Measurements from ENCODE around the gene MGLL. TPM values are rescaled to one million over a fixed set of nuclear protein-coding genes. Genes with fewer than 3 reads are reported as not detected.
A peak's percentile ranks its signal among the peaks of the same experiment; 100 is the strongest.

MGLL gene
- total RNA-seq, 1 donor from 2014 or later, result 2.5 TPM

- no peak overlapping the region for H3K27ac Mint-ChIP-seq
- no peaks in the 10 kb centered on the region for H3K9me3 Mint-ChIP-seq
- peaks cover 2% of the 10 kb centered on the region for H3K36me3 Mint-ChIP-seq
- TF ChIP-seq CTCF (IDR thresholded peaks at IDR 0.05; ENCODE audit: unreplicated experiment), result no peak
- H3K27me3 Mint-ChIP-seq (ENCODE audit: low read depth), result no peaks in the 10 kb centered on the region
- no peak overlapping the region for H3K4me3 Mint-ChIP-seq
- DNase-seq (ENCODE audit: low spot score in 2 of 2, unreplicated experiment in 2 of 2), result no peak
- peaks cover 11% of the 10 kb centered on the region for H3K4me1 Mint-ChIP-seq
Measured at GRCh38 chr3:127646501-127647046, 175.7 kb downstream of the MGLL start.

- H3K4me1 Mint-ChIP-seq, result peaks cover 11% of the 10 kb centered on the region
- peaks cover 2% of the 10 kb centered on the region for H3K36me3 Mint-ChIP-seq
- H3K27ac Mint-ChIP-seq, result no peak overlapping the region
- TF ChIP-seq CTCF (IDR thresholded peaks at IDR 0.05; ENCODE audit: unreplicated experiment), result no peak
- H3K9me3 Mint-ChIP-seq, result no peaks in the 10 kb centered on the region
- no peak for DNase-seq (ENCODE audit: low spot score in 2 of 2, unreplicated experiment in 2 of 2)
- no peaks in the 10 kb centered on the region for H3K27me3 Mint-ChIP-seq (ENCODE audit: low read depth)
- H3K4me3 Mint-ChIP-seq, result no peak overlapping the region
Measured at GRCh38 chr3:127645371-127646015, 176.8 kb downstream of the MGLL start.

- no peak for TF ChIP-seq CTCF (IDR thresholded peaks at IDR 0.05; ENCODE audit: unreplicated experiment)
- Mint-ChIP-seq H3K27me3 (ENCODE audit: low read depth) (no peaks in the 10 kb centered on the region), H3K4me1 (peaks cover 11% of the 10 kb centered on the region), H3K27ac (no peak overlapping the region), H3K9me3 (no peaks in the 10 kb centered on the region), H3K36me3 (peaks cover 2% of the 10 kb centered on the region), H3K4me3 (no peak overlapping the region)
- no peak for DNase-seq (ENCODE audit: low spot score in 2 of 2, unreplicated experiment in 2 of 2)
Measured at GRCh38 chr3:127644641-127645370, 177.5 kb downstream of the MGLL start.

- no peak overlapping the region for H3K4me3 Mint-ChIP-seq
- H3K9me3 Mint-ChIP-seq, result no peaks in the 10 kb centered on the region
- H3K36me3 Mint-ChIP-seq, result peaks cover 2% of the 10 kb centered on the region
- H3K27me3 Mint-ChIP-seq (ENCODE audit: low read depth), result peaks cover 1% of the 10 kb centered on the region
- H3K4me1 Mint-ChIP-seq, result peaks cover 6% of the 10 kb centered on the region
- TF ChIP-seq CTCF (IDR thresholded peaks at IDR 0.05; ENCODE audit: unreplicated experiment), result no peak
- no peak overlapping the region for H3K27ac Mint-ChIP-seq
- no peak for DNase-seq (ENCODE audit: low spot score in 2 of 2, unreplicated experiment in 2 of 2)
Measured at GRCh38 chr3:127640042-127640355, 182.3 kb downstream of the MGLL start.

GRCh38 chr3:127639173-127640041, 182.9 kb downstream of the MGLL start:
- H3K4me3 Mint-ChIP-seq, result no peak overlapping the region
- H3K4me1 Mint-ChIP-seq, result peaks cover 6% of the 10 kb centered on the region
- TF ChIP-seq CTCF (IDR thresholded peaks at IDR 0.05; ENCODE audit: unreplicated experiment), result no peak
- H3K27ac Mint-ChIP-seq, result peak overlapping the region; percentile 41
- H3K27me3 Mint-ChIP-seq (ENCODE audit: low read depth), result peaks cover 4% of the 10 kb centered on the region
- no peak for DNase-seq (ENCODE audit: low spot score in 2 of 2, unreplicated experiment in 2 of 2)
- H3K9me3 Mint-ChIP-seq, result no peaks in the 10 kb centered on the region
- peaks cover under 1% of the 10 kb centered on the region for H3K36me3 Mint-ChIP-seq

Other genes with a start within 250 kb of the MGLL start
- 37.2 to 39.0 TPM (median 37.2 TPM) in 3 replicates for gene TPRA1, start 231.8 kb downstream of the MGLL start, total RNA-seq
- gene MCM2, start 224.1 kb downstream of the MGLL start, total RNA-seq, result 55.2 to 59.1 TPM (median 58.7 TPM) in 3 replicates
- gene PODXL2, start 193.3 kb downstream of the MGLL start, total RNA-seq, result 25.5 to 29.7 TPM (median 27.1 TPM) in 3 replicates
- gene ABTB1, start 149.6 kb downstream of the MGLL start, total RNA-seq, result 15.9 to 17.1 TPM (median 16.5 TPM) in 3 replicates
- 0.07 to 0.09 TPM in 2 of 3 replicates, not detected in the other for gene KBTBD12, start 92.7 kb upstream of the MGLL start, total RNA-seq
- gene SEC61A1, start 229.9 kb upstream of the MGLL start, total RNA-seq, result 205 to 207 TPM (median 206 TPM) in 3 replicates

Data from mesothelial cell of epicardium (in vitro differentiated cells).